GM18507 (cell line): ENCODE measurements around the gene SYNCRIP.
A peak's percentile ranks its signal among the peaks of the same experiment; 100 is the strongest.
"Not testable (repeated sequence)": the region's sequence is repeated elsewhere in the genome, so short reads cannot be mapped to it uniquely, and the experiment has no call there.

Source experiments
- DNase-seq: peaks from one replicate; pipeline ENCODE4 v3.0.0; 2011; ENCODE audit warnings: low read depth; ENCODE audit not compliant: insufficient read length; ENCODE audit errors: extremely low spot score
- FAIRE-seq: peaks from 2 replicates; lab custom pipeline; 2011; peaks lifted over from hg19 to GRCh38; lab: Jason Lieb, UNC

Gene SYNCRIP

GRCh38 chr6:85672623-85673022 is 29.9 kb upstream of the SYNCRIP start:
- no peak for FAIRE-seq
- no peak for DNase-seq

GRCh38 chr6:85672050-85672449 is 29.4 kb upstream of the SYNCRIP start:
- no peak for DNase-seq
- no peak for FAIRE-seq

GRCh38 chr6:85670573-85670972 is 27.9 kb upstream of the SYNCRIP start:
- DNase-seq (no peak), FAIRE-seq (no peak)

GRCh38 chr6:85669735-85670194 is 27.1 kb upstream of the SYNCRIP start:
- FAIRE-seq (peak; percentile 97), DNase-seq (peak; percentile 62)

- FAIRE-seq: no peak
Observed at GRCh38 chr6:85662251-85662650, 19.6 kb upstream of the SYNCRIP start.

GRCh38 chr6:85660181-85660611 is 17.5 kb upstream of the SYNCRIP start:
- DNase-seq (no peak), FAIRE-seq (no peak)

More at GRCh38 chr6:85662251-85662650, 19.6 kb upstream of the SYNCRIP start:
- DNase-seq: no peak

- DNase-seq: no peak
- no peak for FAIRE-seq
Observed at GRCh38 chr6:85650606-85651005, 7.9 kb upstream of the SYNCRIP start.

- FAIRE-seq (no peak), DNase-seq (no peak)
Observed at GRCh38 chr6:85644279-85644762, 1.6 kb upstream of the SYNCRIP start.

- FAIRE-seq (peak; percentile 92), DNase-seq (peak; percentile 44)
Observed at GRCh38 chr6:85643537-85644278, 1.0 kb upstream of the SYNCRIP start.

- FAIRE-seq (no peak), DNase-seq (no peak)
Observed at GRCh38 chr6:85641897-85642773, 551 bp downstream of the SYNCRIP start.

- FAIRE-seq: no peak
- no peak for DNase-seq
Observed at GRCh38 chr6:85641522-85641896, 1.2 kb downstream of the SYNCRIP start.

- FAIRE-seq (no peak), DNase-seq (no peak)
Observed at GRCh38 chr6:85640821-85641220, 1.9 kb downstream of the SYNCRIP start.

- FAIRE-seq: no peak
- no peak for DNase-seq
Observed at GRCh38 chr6:85637579-85637978, 5.1 kb downstream of the SYNCRIP start.

- DNase-seq (no peak), FAIRE-seq (no peak)
Observed at GRCh38 chr6:85632164-85632942, 10.3 kb downstream of the SYNCRIP start.

- DNase-seq, FAIRE-seq: not testable (repeated sequence)
Observed at GRCh38 chr6:85631117-85631516, 11.6 kb downstream of the SYNCRIP start.

GRCh38 chr6:85628353-85628752 is 14.3 kb downstream of the SYNCRIP start:
- FAIRE-seq (no peak), DNase-seq (no peak)

- DNase-seq (no peak), FAIRE-seq (no peak)
Observed at GRCh38 chr6:85620308-85620707, 22.4 kb downstream of the SYNCRIP start.

- FAIRE-seq: no peak
- DNase-seq: no peak
Observed at GRCh38 chr6:85614780-85615179, 27.9 kb downstream of the SYNCRIP start.

GRCh38 chr6:85612690-85613474 is 29.8 kb downstream of the SYNCRIP start:
- DNase-seq (no peak), FAIRE-seq (no peak)
